Loucy (cell line): ENCODE data around the gene SGF29.
"Not testable (repeated sequence)": the region's sequence is repeated elsewhere in the genome, so short reads cannot be mapped to it uniquely, and the experiment has no call there.

Experiments used
- H2AFZ ChIP-seq: fragments of 200-600 bp; sonication (generic); 2 replicates; pipeline ENCODE4 v1.6.0; 2016; ENCODE audit warnings: antibody characterized with exemption, mild to moderate bottlenecking, low read length, moderate library complexity
- H3F3A ChIP-seq: fragments of 200-600 bp; 2 replicates; pipeline ENCODE4 v1.6.0; 2016; ENCODE audit warnings: antibody characterized with exemption, low read depth, mild to moderate bottlenecking
- H3K27me3 ChIP-seq: fragments of 200-600 bp; sonication (generic); 2 replicates; pipeline ENCODE4 v1.6.1; 2014; ENCODE audit warnings: low read length, mild to moderate bottlenecking; ENCODE audit not compliant: insufficient read depth, poor library complexity, severe bottlenecking
- H3K36me3 ChIP-seq: fragments of 200-600 bp; sonication (generic); 2 replicates; pipeline ENCODE4 v1.6.1; 2016; ENCODE audit warnings: low read length; ENCODE audit not compliant: insufficient read depth
- H3K4me1 ChIP-seq: fragments of 200-600 bp; sonication (generic); 2 replicates; pipeline ENCODE4 v1.5.1; 2014; ENCODE audit warnings: low read length, mild to moderate bottlenecking; ENCODE audit not compliant: insufficient read depth, poor library complexity, severe bottlenecking
- H3K4me2 ChIP-seq: fragments of 200-600 bp; sonication (generic); 2 replicates; pipeline ENCODE4 v1.6.0; 2014; ENCODE audit warnings: antibody characterized with exemption, low read length, low read depth, mild to moderate bottlenecking; ENCODE audit not compliant: poor library complexity, severe bottlenecking
- H3K4me3 ChIP-seq: fragments of 200-600 bp; sonication (generic); 2 replicates; pipeline ENCODE4 v1.5.1; 2014; ENCODE audit warnings: low read length, mild to moderate bottlenecking, mixed read lengths; ENCODE audit not compliant: poor library complexity, severe bottlenecking
- H3K79me2 ChIP-seq: fragments of 200-600 bp; sonication (generic); 2 replicates; pipeline ENCODE4 v1.6.1; 2014; ENCODE audit warnings: low read length; ENCODE audit not compliant: insufficient read depth
- H3K9ac ChIP-seq: fragments of 200-600 bp; sonication (generic); 2 replicates; pipeline ENCODE4 v1.6.0; 2014; ENCODE audit warnings: mild to moderate bottlenecking, low read depth, low read length, moderate library complexity; ENCODE audit not compliant: poor library complexity, severe bottlenecking
- H3K9me2 ChIP-seq: fragments of 200-600 bp; sonication (generic); replicated peaks from 2 replicates; pipeline ENCODE4 v1.6.1; 2016; ENCODE audit warnings: low read depth, low read length, mixed read lengths
- H3K9me3 ChIP-seq: fragments of 200-600 bp; sonication (generic); 2 replicates; pipeline ENCODE4 v1.6.1; 2014; ENCODE audit warnings: mild to moderate bottlenecking, antibody characterized with exemption, low read length, low read depth; ENCODE audit not compliant: insufficient read depth
- H4K20me1 ChIP-seq: fragments of 200-600 bp; sonication (generic); 2 replicates; pipeline ENCODE4 v1.6.0; 2014; ENCODE audit warnings: antibody characterized with exemption, low read length, mild to moderate bottlenecking; ENCODE audit not compliant: insufficient read depth, poor library complexity, severe bottlenecking
- CTCF ChIP-seq: fragments of 200-600 bp; sonication (generic); conservative IDR thresholded peaks from 2 replicates; pipeline ENCODE4 v1.5.1; 2014; ENCODE audit warnings: mild to moderate bottlenecking, antibody characterized with exemption, low read length
- EZH2phosphoT487 ChIP-seq: fragments of 200-600 bp; IDR thresholded peaks from 2 replicates; pipeline ENCODE4 v1.6.1; 2018; ENCODE audit warnings: antibody characterized with exemption, mild to moderate bottlenecking, moderate library complexity, borderline replicate concordance

The SGF29 gene

GRCh38 chr16:28609631-28610594 is 56.2 kb downstream of the SGF29 start, which contains the start of gene SULT1A1:
TSS of gene SULT1A1 (minus strand) at chr16:28610044. CDS start at chr16:28608855, 1,189 bp downstream.
- Histone ChIP-seq H3K36me3 (no peaks in the 10 kb centered on the region), H2AFZ (no peak within 1 kb of the TSS), H3K9me2 (no peaks in the 10 kb centered on the region), H3K4me1 (peaks cover 10% of the 10 kb centered on the region), H4K20me1 (no peaks in the 10 kb centered on the region), H3K9me3 (no peaks in the 10 kb centered on the region), H3K9ac (peak within 1 kb of the TSS; percentile 29), H3F3A (no peaks in the 10 kb centered on the region), H3K4me3 (no peak within 1 kb of the TSS), H3K79me2 (no peaks in the 10 kb centered on the region), H3K4me2 (peak within 1 kb of the TSS; percentile 27), H3K27me3 (no peaks in the 10 kb centered on the region)
- TF ChIP-seq CTCF (no peak), EZH2phosphoT487 (no peak)

GRCh38 chr16:28610595-28611191 is 57.0 kb downstream of the SGF29 start:
- no peak for TF ChIP-seq EZH2phosphoT487
- TF ChIP-seq CTCF, result no peak
- H3K79me2 ChIP-seq, result no peaks in the 10 kb centered on the region
- no peaks in the 10 kb centered on the region for H3K27me3 ChIP-seq
- no peaks in the 10 kb centered on the region for H3K36me3 ChIP-seq
- H3K4me2 ChIP-seq, result peak overlapping the region; percentile 27
- H2AFZ ChIP-seq, result no peak overlapping the region
- no peaks in the 10 kb centered on the region for H3K9me2 ChIP-seq
- peaks cover 10% of the 10 kb centered on the region for H3K4me1 ChIP-seq
- H3K9ac ChIP-seq, result no peak overlapping the region
- no peaks in the 10 kb centered on the region for H3F3A ChIP-seq
- no peaks in the 10 kb centered on the region for H3K9me3 ChIP-seq
- no peak overlapping the region for H3K4me3 ChIP-seq
- H4K20me1 ChIP-seq, result no peaks in the 10 kb centered on the region

GRCh38 chr16:28612359-28613280 is 58.9 kb downstream of the SGF29 start:
- not testable (repeated sequence) for H3K36me3 ChIP-seq, H4K20me1 ChIP-seq, H3K9me2 ChIP-seq, H3K4me3 ChIP-seq, H3K9me3 ChIP-seq, H3K4me1 ChIP-seq, H3F3A ChIP-seq, H2AFZ ChIP-seq, H3K4me2 ChIP-seq, H3K9ac ChIP-seq, H3K27me3 ChIP-seq, H3K79me2 ChIP-seq

GRCh38 chr16:28613912-28614311 is 60.2 kb downstream of the SGF29 start:
- not testable (repeated sequence) for H3K27me3 ChIP-seq, H3K4me3 ChIP-seq, H3K9ac ChIP-seq, H3K4me2 ChIP-seq, H2AFZ ChIP-seq, H4K20me1 ChIP-seq, H3K4me1 ChIP-seq, H3K79me2 ChIP-seq, H3F3A ChIP-seq, H3K36me3 ChIP-seq, H3K9me3 ChIP-seq, H3K9me2 ChIP-seq

- not testable (repeated sequence) for H2AFZ ChIP-seq, H3K4me1 ChIP-seq, H4K20me1 ChIP-seq, H3K9me3 ChIP-seq, H3K79me2 ChIP-seq, H3K9ac ChIP-seq, H3K4me2 ChIP-seq, H3K27me3 ChIP-seq, H3K9me2 ChIP-seq, H3K4me3 ChIP-seq, H3F3A ChIP-seq, H3K36me3 ChIP-seq
Measured at GRCh38 chr16:28614561-28614960, 60.8 kb downstream of the SGF29 start.
